ENCODE results near the gene MRC2.
"Not testable (repeated sequence)": the region's sequence is repeated elsewhere in the genome, so short reads cannot be mapped to it uniquely, and the experiment has no call there.

MRC2 gene

DNA sequence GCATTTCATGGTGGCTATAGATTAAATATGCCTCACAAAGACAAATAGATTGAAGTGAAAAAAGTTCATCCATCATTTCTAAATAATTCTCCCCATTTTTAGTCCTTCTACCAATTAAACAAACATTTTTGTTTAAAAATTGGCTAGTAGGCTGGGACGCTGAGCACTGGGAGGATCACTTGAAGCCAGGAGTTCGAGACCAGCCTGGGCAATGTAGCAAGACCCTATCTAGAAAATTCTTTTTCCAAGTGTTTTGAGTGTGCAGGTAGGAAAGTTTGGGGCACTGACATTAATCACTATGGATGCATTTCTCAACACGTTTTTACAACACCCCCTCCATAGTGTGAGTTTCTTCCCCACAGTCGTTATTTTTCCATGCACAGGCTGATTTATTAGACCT lies 56.7 kb downstream of the MRC2 start:
- DNase-seq: no peak

DNA sequence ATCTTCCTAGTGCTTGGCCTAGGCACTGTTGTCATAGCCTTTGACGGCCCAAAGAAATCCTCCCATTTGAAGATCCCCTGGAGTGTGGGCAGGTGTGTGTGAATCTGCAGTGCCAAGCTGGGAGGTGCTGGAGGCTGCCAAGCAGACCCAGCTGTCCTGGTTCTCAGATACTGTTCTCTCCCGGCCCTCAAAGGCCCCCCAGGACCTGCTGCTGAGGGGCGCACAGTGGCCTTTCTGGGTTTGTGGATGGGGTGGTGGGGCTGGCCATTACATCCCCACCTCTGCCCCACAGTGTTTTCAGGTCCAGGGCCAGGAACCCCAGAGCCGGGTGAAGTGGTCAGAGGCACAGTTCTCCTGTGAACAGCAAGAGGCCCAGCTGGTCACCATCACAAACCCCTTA lies 60.5 kb downstream of the MRC2 start:
- DNase-seq: no peak

DNA sequence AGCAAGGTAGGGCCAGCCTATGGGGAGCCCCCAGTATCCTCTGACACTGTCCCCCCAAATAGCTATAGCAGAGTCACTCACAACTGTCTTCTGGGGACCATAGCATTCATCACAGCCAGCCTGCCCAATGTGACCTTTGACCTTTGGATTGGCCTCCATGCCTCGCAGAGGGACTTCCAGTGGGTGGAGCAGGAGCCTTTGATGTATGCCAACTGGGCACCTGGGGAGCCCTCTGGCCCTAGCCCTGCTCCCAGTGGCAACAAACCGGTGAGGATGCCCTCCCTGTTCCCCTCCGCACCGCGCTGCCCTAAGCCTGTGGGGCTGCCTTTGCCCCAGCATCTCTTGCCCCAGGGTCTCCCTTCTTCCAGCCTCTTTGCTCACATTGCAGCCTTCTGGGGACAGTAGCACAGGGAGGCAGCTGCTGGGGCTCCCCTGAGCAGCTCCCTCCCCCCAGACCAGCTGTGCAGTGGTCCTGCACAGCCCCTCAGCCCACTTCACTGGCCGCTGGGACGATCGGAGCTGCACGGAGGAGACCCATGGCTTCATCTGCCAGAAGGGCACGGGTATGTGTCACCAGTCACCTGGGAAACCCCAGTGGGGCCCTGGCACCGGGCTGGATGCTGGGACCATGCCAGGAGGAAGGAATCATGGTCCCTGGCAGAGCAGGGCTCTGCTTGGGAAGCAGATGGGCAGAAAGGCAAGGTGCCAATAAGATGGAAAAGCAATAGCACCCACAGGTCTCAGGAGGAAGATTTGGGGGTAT lies 61.1 kb downstream of the MRC2 start:
- no peak for DNase-seq

DNA sequence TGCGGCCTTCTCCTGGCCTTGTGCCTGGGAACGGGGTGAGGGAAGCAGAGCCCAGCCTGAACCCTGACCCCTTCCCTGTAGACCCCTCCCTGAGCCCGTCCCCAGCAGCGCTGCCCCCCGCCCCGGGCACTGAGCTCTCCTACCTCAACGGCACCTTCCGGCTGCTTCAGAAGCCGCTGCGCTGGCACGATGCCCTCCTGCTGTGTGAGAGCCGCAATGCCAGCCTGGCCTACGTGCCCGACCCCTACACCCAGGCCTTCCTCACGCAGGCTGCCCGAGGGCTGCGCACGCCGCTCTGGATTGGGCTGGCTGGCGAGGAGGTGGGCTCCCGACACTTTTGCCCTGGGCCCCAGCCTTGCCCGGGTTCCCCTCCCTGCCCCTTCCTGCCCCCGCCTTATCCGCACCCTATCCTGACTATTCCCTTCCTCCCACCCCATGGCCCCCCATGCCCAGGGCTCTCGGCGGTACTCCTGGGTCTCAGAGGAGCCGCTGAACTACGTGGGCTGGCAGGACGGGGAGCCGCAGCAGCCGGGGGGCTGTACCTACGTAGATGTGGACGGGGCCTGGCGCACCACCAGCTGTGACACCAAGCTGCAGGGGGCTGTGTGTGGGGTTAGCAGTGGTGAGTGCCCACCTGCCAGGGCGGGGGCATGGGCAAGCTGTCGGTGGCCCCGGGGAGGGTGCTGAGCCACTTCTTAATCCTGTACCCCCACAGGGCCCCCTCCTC lies 62.1 kb downstream of the MRC2 start:
- DNase-seq: no peak

DNA sequence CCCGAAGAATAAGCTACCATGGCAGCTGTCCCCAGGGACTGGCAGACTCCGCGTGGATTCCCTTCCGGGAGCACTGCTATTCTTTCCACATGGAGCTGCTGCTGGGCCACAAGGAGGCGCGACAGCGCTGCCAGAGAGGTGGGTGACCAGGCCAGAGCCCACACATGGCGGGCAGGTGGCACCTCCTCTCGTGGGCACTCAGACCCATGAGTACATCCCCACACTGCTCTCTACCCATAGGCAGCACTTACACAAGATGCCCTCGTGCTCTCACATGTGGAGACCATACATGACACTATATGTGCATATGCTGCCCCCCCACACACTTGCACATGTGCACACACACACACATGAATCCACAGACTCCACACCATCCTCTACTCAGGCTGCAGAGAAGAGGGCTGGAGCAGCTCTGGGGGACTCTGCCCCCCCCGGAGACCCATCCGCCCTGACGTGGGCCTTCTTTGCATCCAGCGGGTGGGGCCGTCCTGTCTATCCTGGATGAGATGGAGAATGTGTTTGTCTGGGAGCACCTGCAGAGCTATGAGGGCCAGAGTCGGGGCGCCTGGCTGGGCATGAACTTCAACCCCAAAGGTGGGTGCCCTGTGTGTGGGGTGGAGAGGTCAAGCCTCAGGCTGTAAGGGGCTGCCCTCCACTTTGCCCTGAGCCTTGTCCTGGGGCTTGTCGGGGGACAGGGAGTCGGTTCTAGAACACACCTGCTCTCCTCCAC lies 62.9 kb downstream of the MRC2 start:
- DNase-seq: no peak

DNA sequence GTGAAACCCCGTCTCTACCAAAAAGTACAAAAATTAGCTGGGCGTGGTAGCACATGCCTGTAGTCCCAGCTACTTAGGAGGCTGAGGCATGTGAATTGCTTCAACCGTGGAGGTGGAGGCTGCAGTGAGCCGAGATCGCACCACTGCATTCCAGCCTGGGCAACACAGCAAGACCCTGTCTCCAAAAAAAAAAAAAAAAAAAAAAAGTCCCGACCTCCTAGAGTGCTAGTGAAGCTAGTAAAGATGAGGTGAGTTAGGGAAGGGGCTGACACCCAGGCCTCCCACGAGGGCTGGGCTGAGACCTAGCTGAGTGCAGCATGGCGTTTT lies 64.1 kb downstream of the MRC2 start:
- not testable (repeated sequence) for DNase-seq

DNA sequence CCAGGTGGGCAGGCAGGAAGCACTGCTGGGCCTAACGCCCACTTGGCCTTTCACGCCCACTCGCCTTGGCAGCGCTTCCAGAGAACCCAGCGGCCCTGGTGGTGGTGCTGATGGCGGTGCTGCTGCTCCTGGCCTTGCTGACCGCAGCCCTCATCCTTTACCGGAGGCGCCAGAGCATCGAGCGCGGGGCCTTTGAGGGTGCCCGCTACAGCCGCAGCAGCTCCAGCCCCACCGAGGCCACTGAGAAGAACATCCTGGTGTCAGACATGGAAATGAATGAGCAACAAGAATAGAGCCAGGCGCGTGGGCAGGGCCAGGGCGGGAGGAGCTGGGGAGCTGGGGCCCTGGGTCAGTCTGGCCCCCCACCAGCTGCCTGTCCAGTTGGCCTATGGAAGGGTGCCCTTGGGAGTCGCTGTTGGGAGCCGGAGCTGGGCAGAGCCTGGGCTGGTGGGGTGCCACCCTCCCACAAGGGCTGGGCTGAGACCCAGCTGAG lies 64.7 kb downstream of the MRC2 start:
- no peak for DNase-seq

DNA sequence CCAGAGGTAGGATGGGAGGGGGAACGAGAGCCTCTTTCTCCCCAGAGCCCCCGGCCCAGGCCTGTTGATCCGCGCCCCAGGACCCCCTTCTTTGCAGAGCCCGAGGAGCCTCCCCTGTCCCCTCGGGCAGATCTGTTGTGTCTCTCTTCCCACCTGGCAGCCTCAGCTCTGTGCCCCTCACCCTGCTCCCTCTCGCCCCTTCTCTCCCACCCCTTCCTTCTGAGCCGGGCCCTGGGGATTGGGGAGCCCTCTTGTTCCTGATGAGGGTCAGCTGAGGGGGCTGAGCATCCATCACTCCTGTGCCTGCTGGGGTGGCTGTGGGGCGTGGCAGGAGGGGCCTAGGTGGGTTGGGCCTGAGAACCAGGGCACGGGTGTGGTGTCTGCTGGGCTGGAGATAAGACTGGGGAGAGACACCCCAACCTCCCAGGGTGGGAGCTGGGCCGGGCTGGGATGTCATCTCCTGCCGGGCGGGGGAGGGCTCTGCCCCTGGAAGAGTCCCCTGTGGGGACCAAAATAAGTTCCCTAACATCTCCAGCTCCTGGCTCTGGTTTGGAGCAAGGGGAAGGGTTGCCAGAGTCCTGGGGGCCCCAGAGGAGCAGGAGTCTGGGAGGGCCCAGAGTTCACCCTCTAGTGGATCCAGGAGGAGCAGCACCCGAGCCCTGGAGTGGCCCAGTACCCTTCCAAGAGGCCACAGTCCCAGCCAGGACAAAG lies 65.4 kb downstream of the MRC2 start:
- no peak for DNase-seq

DNA sequence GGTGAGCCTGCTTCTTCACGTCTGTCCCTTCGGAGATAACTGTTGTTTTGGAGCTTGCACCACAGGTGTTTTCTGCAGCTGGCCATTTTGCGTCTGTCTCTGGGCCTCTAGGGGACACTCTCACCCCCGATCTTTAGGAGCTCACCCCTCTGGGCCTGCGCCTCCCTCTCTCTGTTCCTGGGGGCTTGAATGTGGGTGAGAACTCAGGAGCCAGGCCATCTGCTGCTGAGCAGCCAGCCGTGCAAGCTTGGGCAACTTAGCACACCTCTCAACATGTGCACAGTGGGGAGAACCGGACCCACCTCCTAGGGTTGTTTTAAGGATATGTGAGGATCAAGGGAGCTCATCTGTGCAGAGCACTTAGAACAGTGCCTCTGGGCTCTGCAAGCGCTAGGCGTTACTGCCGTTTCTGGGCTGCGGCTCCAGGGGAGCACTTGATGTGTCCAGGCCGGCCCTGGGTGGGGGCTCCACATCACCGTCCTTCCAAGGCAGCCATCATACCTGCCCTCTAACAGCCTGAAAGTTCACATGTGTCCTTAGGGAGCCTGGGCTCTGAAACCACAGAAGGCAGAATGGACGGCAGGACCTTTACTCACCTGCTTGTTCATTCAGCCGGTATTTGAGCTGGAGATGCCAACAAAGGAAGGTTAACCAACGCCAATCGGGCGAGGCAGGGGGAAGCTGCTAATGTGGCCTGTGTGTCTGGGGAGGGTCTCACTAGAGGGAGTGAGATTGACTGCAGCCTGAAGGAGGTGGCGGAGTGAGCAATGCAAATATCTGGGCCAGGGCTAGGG lies 66.3 kb downstream of the MRC2 start:
- DNase-seq: no peak

DNA sequence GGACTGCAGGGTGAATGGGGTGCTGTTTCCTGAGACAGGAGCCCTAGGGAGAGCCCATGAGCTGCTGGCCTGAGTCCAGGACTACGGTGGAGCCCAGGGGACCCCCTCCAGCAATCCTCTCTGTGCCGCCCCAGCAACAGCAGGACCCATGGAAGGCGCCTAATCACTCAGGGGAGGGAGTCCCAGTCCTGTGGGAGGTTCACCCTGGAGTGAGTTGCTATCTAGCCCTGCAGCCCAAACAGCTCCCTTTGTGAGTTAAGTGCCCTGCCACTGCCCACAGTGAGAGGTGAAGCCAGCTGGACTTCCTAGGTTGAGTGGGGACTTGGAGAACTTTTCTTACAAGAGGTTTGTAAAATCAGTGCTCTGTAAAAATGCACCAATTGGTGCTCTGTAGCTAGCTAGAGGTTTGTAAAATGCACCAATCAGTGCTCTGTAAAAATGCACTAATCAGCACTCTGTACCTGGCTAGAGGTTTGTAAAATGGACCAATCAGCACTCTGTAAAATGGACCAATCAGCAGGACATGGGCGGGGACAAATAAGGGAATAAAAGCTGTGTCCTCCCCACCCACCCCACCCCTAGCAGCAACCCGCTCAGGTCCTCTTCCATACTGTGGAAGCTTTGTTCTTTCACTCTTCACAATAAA lies 67.7 kb downstream of the MRC2 start:
- not testable (repeated sequence) for DNase-seq

DNA sequence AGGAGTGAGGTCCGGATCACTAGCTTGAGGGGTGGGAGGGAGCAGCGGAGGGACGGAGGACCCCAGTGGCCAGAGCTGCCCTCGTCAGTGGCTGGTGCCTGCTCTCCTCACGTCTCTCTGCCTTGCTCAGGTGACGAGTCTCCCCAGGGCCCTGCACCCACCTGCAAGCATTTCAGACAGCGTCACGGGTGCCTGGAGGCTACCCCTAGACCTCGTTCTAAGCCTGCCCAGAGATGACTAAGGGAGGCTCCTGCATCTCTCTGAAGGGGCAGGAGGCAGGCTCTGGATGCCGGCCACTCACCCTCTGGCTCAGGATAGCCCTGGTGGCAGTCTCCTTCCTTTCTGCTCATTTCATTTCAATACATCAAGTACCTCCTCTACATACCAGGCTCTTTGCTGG lies 68.8 kb downstream of the MRC2 start:
- DNase-seq: no peak

DNA sequence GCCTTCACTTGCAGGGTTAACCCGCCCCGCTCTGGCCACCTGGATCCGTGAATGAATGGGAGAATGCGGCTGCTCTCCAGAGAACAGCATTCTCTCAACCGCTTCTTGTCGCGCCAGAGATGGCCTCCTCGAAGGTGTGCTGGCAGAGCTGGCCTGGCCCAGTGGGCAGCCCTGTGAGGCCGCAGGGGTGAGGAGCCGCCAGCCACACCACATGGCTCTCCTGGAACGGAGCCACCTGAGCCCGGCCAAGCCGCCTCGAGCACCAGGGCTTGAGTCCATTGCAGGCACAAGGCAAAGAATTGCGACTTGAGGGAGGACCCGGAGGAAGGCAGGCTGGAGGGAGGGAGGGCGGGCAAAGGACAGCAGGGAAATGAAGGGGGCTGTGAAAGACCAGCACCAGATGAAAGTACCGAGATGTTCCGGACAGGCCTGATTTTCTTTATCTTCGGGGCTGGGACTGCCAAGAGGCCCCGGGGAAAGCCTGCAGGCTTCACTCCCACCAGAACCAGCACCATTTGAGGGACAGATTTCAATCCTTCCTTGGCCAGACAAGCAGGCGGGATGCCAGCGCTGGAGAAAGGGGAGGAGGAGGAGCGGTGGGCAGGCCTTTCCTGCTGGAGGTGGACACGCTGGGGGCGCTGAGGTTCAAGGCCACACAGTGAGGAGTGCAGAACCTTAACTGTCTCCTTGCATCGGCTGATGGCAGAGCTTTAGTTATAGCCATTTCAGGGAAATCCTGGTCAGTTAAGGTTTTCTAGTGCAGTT lies 69.4 kb downstream of the MRC2 start:
- no peak for DNase-seq

DNA sequence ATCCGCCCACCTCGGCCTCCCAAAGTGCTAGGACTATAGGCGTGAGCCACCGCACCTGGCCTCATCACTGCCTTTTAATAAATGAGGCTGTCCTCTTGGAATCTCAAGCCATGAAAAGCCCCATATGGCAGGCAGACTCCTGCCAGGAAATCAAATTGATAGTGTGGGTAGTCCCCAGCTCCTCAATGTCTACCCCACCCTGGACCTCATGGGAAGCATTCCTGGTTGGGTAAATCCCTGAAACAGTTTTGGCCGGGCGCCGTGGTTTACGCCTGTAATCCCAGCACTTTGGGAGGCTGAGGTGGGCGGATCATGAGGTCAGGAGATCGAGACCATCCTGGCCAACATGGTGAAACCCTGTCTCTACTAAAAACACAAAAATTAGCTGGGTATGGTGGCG lies 71.0 kb downstream of the MRC2 start:
- DNase-seq: not testable (repeated sequence)

DNA sequence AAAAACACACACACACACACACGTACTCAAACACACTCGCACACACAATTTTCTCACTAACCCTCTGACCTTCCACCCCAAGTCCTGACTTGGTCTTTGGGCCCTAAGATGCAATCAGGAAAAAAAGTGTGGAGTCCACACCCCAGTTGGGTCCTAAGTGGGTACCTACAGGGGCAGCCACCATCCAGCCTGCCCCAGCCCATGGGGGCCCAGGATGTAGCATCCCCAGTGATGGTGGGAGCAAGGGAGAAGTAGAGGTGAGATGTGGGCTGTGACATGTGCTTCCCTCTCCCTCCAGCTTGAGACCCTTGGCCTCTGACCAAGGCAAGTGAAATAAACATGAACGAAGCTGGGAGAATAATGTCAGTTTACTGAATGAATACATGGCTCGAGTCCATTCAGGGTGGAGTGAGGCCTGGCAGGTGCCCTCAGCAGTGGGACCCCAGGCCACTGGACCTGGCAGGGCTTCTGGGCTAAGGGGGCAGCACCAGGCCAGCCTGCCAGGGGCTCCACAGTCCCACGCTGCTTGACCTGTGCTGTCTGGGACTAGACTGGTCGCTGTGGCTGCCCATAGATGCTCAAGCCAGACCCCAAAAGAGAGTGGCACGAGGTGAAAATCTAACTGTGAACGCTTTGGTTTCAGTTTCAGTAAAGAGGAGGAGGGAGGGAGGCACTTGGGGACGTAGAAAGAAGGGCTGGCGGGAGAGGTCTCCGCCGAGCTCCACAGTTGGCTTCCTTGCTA lies 73.7 kb downstream of the MRC2 start:
- no peak for DNase-seq

DNA sequence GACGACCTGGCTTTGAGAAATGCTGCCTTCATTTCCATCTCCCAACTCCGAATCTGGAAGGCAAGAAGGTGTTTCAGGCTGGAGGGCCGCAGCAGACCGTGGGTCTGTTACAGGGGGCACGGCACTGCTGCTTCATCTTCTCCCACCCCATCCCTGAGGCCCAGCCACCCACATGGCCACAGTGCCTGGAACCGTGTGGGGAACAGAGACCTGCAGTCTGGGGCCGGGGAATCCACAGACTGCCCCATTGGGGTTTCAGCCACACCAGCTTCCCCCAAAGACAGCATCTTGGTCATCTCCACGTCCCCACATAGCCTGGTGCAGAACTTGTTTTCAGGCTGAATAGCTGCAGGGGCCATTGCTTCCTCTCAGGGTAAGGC lies 74.2 kb downstream of the MRC2 start:
- no peak for DNase-seq

DNA sequence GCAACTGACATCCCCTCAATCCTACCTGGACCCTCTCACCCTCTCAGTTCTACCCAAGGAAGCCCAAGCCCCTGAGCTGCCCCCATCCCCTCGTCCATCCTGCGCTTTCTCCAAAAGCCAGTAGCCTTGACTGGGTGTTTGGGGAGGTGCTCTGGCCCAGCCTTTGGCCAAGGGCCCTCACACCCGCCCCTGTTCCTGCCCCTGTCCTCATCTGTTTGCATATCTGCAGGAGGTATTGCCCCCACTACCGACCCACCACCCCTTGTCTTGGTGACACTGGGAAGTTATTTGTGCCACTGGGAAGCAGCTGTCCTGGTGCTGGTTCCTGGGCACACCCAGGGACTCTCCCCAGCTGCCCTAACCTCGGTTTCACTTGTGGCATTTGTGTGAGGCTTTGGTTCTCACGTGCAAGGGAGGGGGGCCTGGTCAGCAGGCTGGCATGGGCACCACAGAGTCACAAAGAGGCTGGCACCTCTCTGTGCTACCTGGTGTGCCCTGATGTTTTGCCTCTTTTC lies 75.3 kb downstream of the MRC2 start:
- DNase-seq: no peak

DNA sequence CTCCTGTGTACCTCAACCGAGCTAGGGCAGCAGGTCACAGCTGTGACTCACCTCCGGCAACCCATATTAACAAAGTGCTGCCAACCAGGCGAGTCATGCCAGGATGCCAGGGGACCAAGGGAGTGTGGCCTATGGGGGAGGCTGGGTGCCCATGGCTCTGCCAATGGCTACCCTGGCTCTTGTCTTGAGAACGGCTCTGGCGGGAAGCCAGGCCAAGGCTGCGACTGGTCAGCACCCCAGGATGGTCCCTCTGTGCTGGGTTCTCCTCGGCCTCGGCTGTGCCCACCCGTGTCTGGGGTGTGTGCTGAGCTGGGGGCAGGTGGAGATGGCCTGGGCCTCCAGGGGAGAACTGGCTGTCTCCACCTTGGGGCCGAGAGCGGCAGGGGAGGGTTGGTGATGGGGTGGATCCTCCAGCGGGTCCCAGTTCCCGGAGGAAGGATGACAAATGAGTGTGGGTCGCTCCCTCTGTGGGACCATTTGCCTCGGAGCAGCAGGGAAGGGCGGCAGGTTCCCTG lies 75.8 kb downstream of the MRC2 start:
- peak; percentile 90 for DNase-seq

DNA sequence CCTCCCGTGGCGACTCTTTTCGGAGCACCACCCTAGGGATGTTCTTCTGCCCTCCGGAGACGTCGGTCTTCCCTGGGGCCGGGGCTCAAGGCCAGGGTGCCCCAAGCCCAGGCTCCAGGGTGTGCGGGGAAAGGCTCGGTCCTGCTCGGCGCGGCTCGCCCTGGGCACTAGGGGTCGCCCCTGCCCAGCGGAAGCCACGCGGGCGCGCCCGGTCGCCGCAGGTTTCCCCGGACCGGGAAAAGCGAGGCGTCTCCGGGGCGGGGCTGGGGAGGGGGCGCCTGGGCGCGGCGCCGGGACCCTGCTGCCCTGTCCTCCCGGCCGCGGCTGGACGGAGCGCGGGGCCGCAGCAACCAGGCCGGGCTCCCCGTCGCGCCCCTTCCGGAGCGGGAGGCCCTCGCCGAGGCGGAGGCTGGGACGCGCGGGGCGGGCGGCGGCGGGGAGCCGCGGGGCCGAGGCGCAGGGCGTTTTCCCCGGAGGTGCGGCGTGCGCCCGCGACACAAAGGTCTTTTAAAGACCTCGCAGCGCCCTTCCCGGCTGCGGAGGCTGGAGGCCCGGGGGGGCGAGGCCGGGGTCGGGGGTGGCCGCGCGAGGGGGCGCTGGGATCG lies 76.4 kb downstream of the MRC2 start:
- DNase-seq: peak; percentile 90

DNA sequence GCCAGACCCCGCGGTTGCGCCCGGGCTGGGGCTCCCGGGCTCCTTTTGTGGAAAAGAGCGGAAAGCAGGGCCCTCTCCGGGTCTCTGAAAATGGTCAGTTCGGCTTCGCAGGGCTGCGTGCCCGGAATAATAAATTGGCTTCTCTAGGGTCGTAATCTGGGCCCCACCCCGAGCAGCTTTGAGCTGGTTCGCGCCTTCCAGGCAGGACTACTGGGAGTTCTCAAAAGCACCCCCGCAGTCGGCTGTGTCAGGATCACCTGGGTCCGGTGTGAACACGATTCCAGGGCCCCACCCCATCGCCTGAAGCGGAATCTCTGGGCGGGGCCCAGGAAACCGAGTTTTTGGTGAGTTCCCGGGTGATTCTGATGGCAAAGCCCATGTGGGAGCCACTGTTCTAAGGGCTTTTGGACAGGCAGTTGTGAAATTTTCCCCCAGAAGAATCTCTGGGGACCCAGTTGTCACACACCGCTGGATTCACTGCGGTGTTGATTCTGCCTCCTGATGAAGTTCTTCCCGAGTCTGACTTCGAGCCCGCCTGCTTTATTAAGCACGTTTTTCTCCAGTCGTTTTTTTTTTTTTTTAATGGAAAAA lies 77.0 kb downstream of the MRC2 start:
- no peak for DNase-seq
